Testis (tissue), 3 donors: ENCODE measurements around the gene SHOC1. TPM values are rescaled to one million over a fixed set of nuclear protein-coding genes. Genes with fewer than 3 reads are reported as not detected.
"Not testable (repeated sequence)": the region's sequence is repeated elsewhere in the genome, so short reads cannot be mapped to it uniquely, and the experiment has no call there.

Experiments used
- DNase-seq: peaks from one replicate; pipeline ENCODE4 v3.0.0-alpha.2; 2019
- H3K27ac ChIP-seq, 2 donors: fragments of 200-600 bp; sonication (generic); one replicate each; pipeline ENCODE4 v1.5.1; 2019
- H3K27me3 ChIP-seq: fragments of 200-600 bp; sonication (generic); one replicate; pipeline ENCODE4 v1.5.1; 2019
- H3K36me3 ChIP-seq: fragments of 200-600 bp; sonication (generic); one replicate; pipeline ENCODE4 v1.5.1; 2017; ENCODE audit warnings: low read depth; ENCODE audit errors: missing control alignments
- H3K4me1 ChIP-seq: fragments of 200-600 bp; sonication (generic); one replicate; pipeline ENCODE4 v1.5.1; 2019
- H3K4me3 ChIP-seq, 2 donors: fragments of 200-600 bp; sonication (generic); one replicate each; pipeline ENCODE4 v1.5.1; 2017 to 2019
- H3K9me3 ChIP-seq: fragments of 200-600 bp; sonication (generic); one replicate; pipeline ENCODE4 v1.5.1; 2017
- CTCF ChIP-seq, 3 experiments: fragments of 450-650 bp in 2 of 3; fragments of 200-600 bp in 1 of 3; sonication (generic) in 1 of 3; IDR thresholded peaks; one replicate each; pipeline ENCODE4 v1.5.1; 2016 to 2019; ENCODE audit warnings: antibody characterized with exemption in 3 of 3, mild to moderate bottlenecking in 2 of 3, moderate library complexity in 1 of 3
- POLR2A ChIP-seq: fragments of 450-650 bp; IDR thresholded peaks from one replicate; pipeline ENCODE4 v1.6.1; 2017; ENCODE audit warnings: antibody characterized with exemption, mild to moderate bottlenecking, moderate library complexity
- WGBS, 2 donors: methylation state at CpG; one replicate each; pipeline ENCODE4 v1.1.5; 2018; 5-methylcytosine and 5-hydroxymethylcytosine counted together
- intact Hi-C: fragments of 100-400 bp; cut with DNase I; formaldehyde crosslinking; loops from one replicate; pipeline ENCODE4 v1.15.1; 2023; ENCODE audit warnings: low total_unique reads
- polyA plus RNA-seq: library from polyadenylated mRNA; stranded (reverse); fragments of 350-450 nt; fragmentation: Illumina TruSeq; extraction: RNeasy Lipid Tissue Mini Kit (QIAGEN cat#74804); gene quantifications from one replicate; pipeline ENCODE4 v1.2.3, GENCODE V29; 2014; ENCODE audit warnings: low read depth, low replicate concordance; ENCODE audit not compliant: insufficient read depth
- total RNA-seq, 2 donors: library from RNA; depleted of rRNA; stranded (reverse); fragments of >200 nt; gene quantifications; one replicate each; pipeline ENCODE4 v1.2.3, GENCODE V29; 2016

The SHOC1 gene
- total and polyA plus RNA-seq, 3 donors from 2014 or later: 14.9 to 36.8 (median 25.9) TPM

- Histone ChIP-seq H3K4me1 (peaks cover 7% of the 10 kb centered on the region), H3K36me3 (no peaks in the 10 kb centered on the region), H3K4me3 (no peak overlapping the region), H3K27ac (no peak overlapping the region), H3K27me3 (no peaks in the 10 kb centered on the region), H3K9me3 (no peaks in the 10 kb centered on the region)
- 83 to 100% methylated on average over 1 of the region's 1 CpG for WGBS, 2 donors
- intact Hi-C loops: no loop called here
- TF ChIP-seq CTCF (IDR thresholded peaks at IDR 0.05): no peak
- DNase-seq: no peak
Observed at GRCh38 chr9:111819360-111819759, 24.6 kb upstream of the SHOC1 start.

- no peaks in the 10 kb centered on the region for H3K27me3 ChIP-seq
- no peak overlapping the region for H3K27ac ChIP-seq
- no peaks in the 10 kb centered on the region for H3K9me3 ChIP-seq
- peaks cover 7% of the 10 kb centered on the region for H3K4me1 ChIP-seq
- TF ChIP-seq CTCF (IDR thresholded peaks at IDR 0.05) (no peak), POLR2A (no peak)
- DNase-seq: no peak
- H3K4me3 ChIP-seq: no peak overlapping the region
- WGBS, 2 donors: 88 to 93% methylated on average over 7 of the region's 7 CpGs
- intact Hi-C loops: no loop called here
- H3K36me3 ChIP-seq: no peaks in the 10 kb centered on the region
Observed at GRCh38 chr9:111815285-111816070, 20.7 kb upstream of the SHOC1 start.

- DNase-seq: no peak
- no peak overlapping the region for H3K4me3 ChIP-seq
- no peaks in the 10 kb centered on the region for H3K36me3 ChIP-seq
- no peaks in the 10 kb centered on the region for H3K27me3 ChIP-seq
- WGBS, 2 donors: 64 to 75% methylated on average over 3 of the region's 3 CpGs
- no peaks in the 10 kb centered on the region for H3K9me3 ChIP-seq
- intact Hi-C loops: no loop called here
- TF ChIP-seq POLR2A (no peak), CTCF (IDR thresholded peaks at IDR 0.05) (no peak)
- peaks cover 7% of the 10 kb centered on the region for H3K4me1 ChIP-seq
- no peak overlapping the region for H3K27ac ChIP-seq
Observed at GRCh38 chr9:111812337-111812736, 17.6 kb upstream of the SHOC1 start.

- no peak for DNase-seq
- WGBS, 2 donors: 88 to 92% methylated on average over 4 of the region's 4 CpGs
- intact Hi-C loops: no loop called here
- Histone ChIP-seq H3K27me3 (no peaks in the 10 kb centered on the region), H3K4me1 (no peaks in the 10 kb centered on the region), H3K27ac (no peak overlapping the region), H3K4me3 (no peak overlapping the region), H3K9me3 (no peaks in the 10 kb centered on the region), H3K36me3 (no peaks in the 10 kb centered on the region)
- TF ChIP-seq POLR2A: no peak
- TF ChIP-seq CTCF (IDR thresholded peaks at IDR 0.05): no peak
Observed at GRCh38 chr9:111810908-111811307, 16.2 kb upstream of the SHOC1 start.

GRCh38 chr9:111810415-111810814 lies 15.7 kb upstream of the SHOC1 start:
- 95 to 98% methylated on average over 2 of the region's 2 CpGs for WGBS, 2 donors
- intact Hi-C loops: not testable (repeated sequence)

More at GRCh38 chr9:111810415-111810814, 15.7 kb upstream of the SHOC1 start:
- not testable (repeated sequence) for H3K27ac ChIP-seq, H3K9me3 ChIP-seq, H3K27me3 ChIP-seq, H3K4me3 ChIP-seq, H3K4me1 ChIP-seq, DNase-seq, H3K36me3 ChIP-seq
